HepG2 (cell line): ENCODE results near the gene HERC6. TPM values are rescaled to one million over a fixed set of nuclear protein-coding genes. Genes with fewer than 3 reads are reported as not detected.

ENCODE experiments used
- ATAC-seq: fragments of 200-7000 bp; cut with Tn5 transposase; 3 replicates; pipeline ENCODE4 v1.9.1; 2020; ENCODE audit warnings: mild to moderate bottlenecking, moderate library complexity
- BruUV-seq: library from RNA; stranded (reverse); fragments of 400-500 nt; replicated peaks from 2 replicates; lab custom pipeline; 2021; lab: Mats Ljungman, UMichigan
- CTCF ChIA-PET: fragments of 300-600 bp; formaldehyde crosslinking; extraction: SDS; loops from one replicate; lab custom pipeline; 2021; ENCODE audit warnings: low total read pairs, inconsistent platforms, low intra/inter-chr PET ratio; lab: Yijun Ruan, JAX
- POLR2A ChIA-PET: fragments of 350-600 bp; sonication (Branson Sonifier 250); formaldehyde crosslinking; loops from one replicate; lab custom pipeline; 2020; ENCODE audit warnings: antibody characterized with exemption, inconsistent platforms; lab: Yijun Ruan, JAX
- DNase-seq: peaks from one replicate; pipeline ENCODE4 v3.0.0-alpha.2; 2015; ENCODE audit warnings: low spot score
- FAIRE-seq: peaks from 3 replicates; lab custom pipeline; 2011; peaks lifted over from hg19 to GRCh38; lab: Jason Lieb, UNC
- H2AFZ ChIP-seq: one replicate; pipeline ENCODE4 v1.6.1; 2011; ENCODE audit warnings: low read length, inconsistent platforms
- H3K27ac ChIP-seq: fragments of 300-600 bp; 3 replicates; pipeline ENCODE4 v1.8.0; 2011; ENCODE audit warnings: mixed run types, mild to moderate bottlenecking, mixed read lengths, low read length, inconsistent platforms; ENCODE audit not compliant: insufficient read depth; ENCODE audit errors: extremely low read length
- H3K27me3 ChIP-seq, 2 experiments: fragments of 200-600 bp in 1 of 2; 2 replicates in 1 of 2; 3 replicates in 1 of 2; pipeline versions ENCODE4 v1.6.0 to v1.8.0; 2011; ENCODE audit warnings: low read length in 2 of 2, mild to moderate bottlenecking in 2 of 2, moderate library complexity in 2 of 2, inconsistent platforms in 1 of 2; ENCODE audit not compliant: insufficient read depth in 2 of 2, control insufficient read depth in 1 of 2
- H3K36me3 ChIP-seq, 2 experiments: fragments of 200-600 bp in 1 of 2; replicated peaks in 1 of 2; 2 replicates in 1 of 2; 3 replicates in 1 of 2; pipeline versions ENCODE4 v1.5.1 to v1.8.0; 2011; ENCODE audit warnings: low read length in 2 of 2, inconsistent platforms in 1 of 2; ENCODE audit not compliant: insufficient read depth in 2 of 2, control insufficient read depth in 1 of 2
- H3K4me1 ChIP-seq: 2 replicates; pipeline ENCODE4 v1.5.1; 2012; ENCODE audit warnings: low read length, inconsistent platforms; ENCODE audit not compliant: insufficient read depth
- H3K4me2 ChIP-seq: 2 replicates; pipeline ENCODE4 v1.6.0; 2011; ENCODE audit warnings: low read depth, low read length, inconsistent platforms
- H3K4me3 ChIP-seq, 3 experiments: fragments of 200-600 bp in 1 of 3; sonication (generic), shearing (Covaris generic) in 1 of 3; replicated peaks in 1 of 3; 2 replicates each; pipeline ENCODE4 v1.5.1; 2011 to 2016; ENCODE audit warnings: low read length in 3 of 3, inconsistent platforms in 2 of 3, low read depth in 2 of 3, mild to moderate bottlenecking in 2 of 3, control low read depth in 1 of 3, mixed read lengths in 1 of 3; ENCODE audit not compliant: insufficient read depth in 1 of 3
- H3K79me2 ChIP-seq: one replicate; pipeline ENCODE4 v1.6.1; 2011; ENCODE audit warnings: low read length, inconsistent platforms; ENCODE audit not compliant: insufficient read depth
- H3K9ac ChIP-seq: 2 replicates; pipeline ENCODE4 v1.6.0; 2011; ENCODE audit warnings: mild to moderate bottlenecking, low read depth, low read length, inconsistent platforms; ENCODE audit not compliant: insufficient read depth
- H3K9me3 ChIP-seq: 2 replicates; pipeline ENCODE4 v1.5.1; 2012; ENCODE audit warnings: mild to moderate bottlenecking, low read length
- H4K20me1 ChIP-seq: 2 replicates; pipeline ENCODE4 v1.6.0; 2011; ENCODE audit warnings: inconsistent platforms, mild to moderate bottlenecking, low read length, moderate library complexity; ENCODE audit not compliant: insufficient read depth
- ASH2L ChIP-seq: fragments of 300-600, 200-600 bp; sonication (generic); IDR thresholded peaks from 2 replicates; pipeline ENCODE4 v1.7.0; 2017; ENCODE audit warnings: low read depth, mild to moderate bottlenecking, moderate library complexity, mixed read lengths, low read length; ENCODE audit not compliant: insufficient read length
- CCDC6 ChIP-seq: sonication (generic); formaldehyde crosslinking; IDR thresholded peaks from 2 replicates; pipeline ENCODE4 v1.8.1; 2022; ENCODE audit warnings: mild to moderate bottlenecking, missing genetic modification reagents, moderate library complexity
- CHD4 ChIP-seq: fragments of 200-600 bp; sonication (generic); IDR thresholded peaks from 2 replicates; pipeline ENCODE4 v1.7.0; 2017; ENCODE audit warnings: mild to moderate bottlenecking, low read length, borderline replicate concordance
- EP300 ChIP-seq, 3 experiments: sonication (generic) in 1 of 3; formaldehyde crosslinking in 1 of 3; IDR thresholded peaks; 2 replicates each; pipeline versions ENCODE4 v1.5.1 to v1.6.1; 2011 to 2020; ENCODE audit warnings: low read depth in 2 of 3, low read length in 2 of 3, borderline replicate concordance in 1 of 3, improper control_type of control experiment in 1 of 3, mild to moderate bottlenecking in 1 of 3, missing genetic modification reagents in 1 of 3, moderate library complexity in 1 of 3
- FOSL2 ChIP-seq: sonication (generic); formaldehyde crosslinking; IDR thresholded peaks from 2 replicates; pipeline ENCODE4 v1.4.0; 2020; ENCODE audit warnings: missing genetic modification reagents
- JUNB ChIP-seq: sonication (generic); formaldehyde crosslinking; IDR thresholded peaks from 2 replicates; pipeline ENCODE4 v1.8.0; 2022; ENCODE audit warnings: missing genetic modification reagents, mild to moderate bottlenecking, borderline replicate concordance
- KDM1A ChIP-seq: IDR thresholded peaks from 2 replicates; pipeline ENCODE4 v1.6.1; 2016; ENCODE audit warnings: missing compliant biosample characterization
- MLXIP ChIP-seq: sonication (generic); formaldehyde crosslinking; IDR thresholded peaks from 2 replicates; pipeline ENCODE4 v1.9.0; 2021; ENCODE audit warnings: missing genetic modification reagents, borderline replicate concordance
- PATZ1 ChIP-seq: sonication (generic); formaldehyde crosslinking; IDR thresholded peaks from 2 replicates; pipeline ENCODE4 v1.4.0; 2020; ENCODE audit warnings: missing genetic modification reagents
- SRSF1 ChIP-seq: fragments of 200-400 bp; formaldehyde crosslinking; optimal IDR thresholded peaks from 2 replicates; pipeline ENCODE3; 2017; ENCODE audit warnings: mild to moderate bottlenecking, low read depth, low read length, moderate library complexity
- YEATS4 ChIP-seq: sonication (generic); formaldehyde crosslinking; IDR thresholded peaks from 2 replicates; pipeline ENCODE4 v1.4.0; 2020; ENCODE audit warnings: missing genetic modification reagents, borderline replicate concordance
- YY1 ChIP-seq: IDR thresholded peaks from 2 replicates; pipeline ENCODE4 v1.6.1; 2011; ENCODE audit warnings: low read length, low read depth, moderate library complexity, mild to moderate bottlenecking; ENCODE audit not compliant: insufficient read depth, insufficient replicate concordance
- ZBTB14 ChIP-seq: sonication (generic); formaldehyde crosslinking; IDR thresholded peaks from 2 replicates; pipeline ENCODE4 v1.4.0; 2020; ENCODE audit warnings: missing genetic modification reagents
- ZNF235 ChIP-seq: sonication (generic); formaldehyde crosslinking; IDR thresholded peaks from 2 replicates; pipeline ENCODE4 v1.8.1; 2023; ENCODE audit warnings: mild to moderate bottlenecking, missing genetic modification reagents, borderline replicate concordance
- ZNF513 ChIP-seq: sonication (generic); formaldehyde crosslinking; conservative IDR thresholded peaks from 2 replicates; pipeline ENCODE4 v1.5.0; 2020; ENCODE audit warnings: missing genetic modification reagents
- ZNF768 ChIP-seq: sonication (generic); formaldehyde crosslinking; IDR thresholded peaks from 2 replicates; pipeline ENCODE4 v1.4.0; 2020; ENCODE audit warnings: missing genetic modification reagents
- ZNF839 ChIP-seq: sonication (generic); formaldehyde crosslinking; IDR thresholded peaks from 2 replicates; pipeline ENCODE4 v1.4.0; 2020; ENCODE audit warnings: missing genetic modification reagents, mild to moderate bottlenecking, borderline replicate concordance
- WGBS: methylation state at CpG from one replicate; pipeline ENCODE4 v1.1.6; 2017; ENCODE audit warnings: low lambda C conversion rate; 5-methylcytosine and 5-hydroxymethylcytosine counted together
- in situ Hi-C: cut with HindIII; loops from 2 replicates; pipeline ENCODE4 v1.10.0; 2017; ENCODE audit warnings: low pct_unique_long_range_greater_than_20kb; ENCODE audit not compliant: extremely low pct_ligation_motif_present
- intact Hi-C: fragments of 100-400 bp; cut with micrococcal nuclease; formaldehyde crosslinking; loops from one replicate; pipeline ENCODE4 v1.10.0; 2022; ENCODE audit not compliant: unreplicated experiment
- polyA plus RNA-seq, 8 experiments: library from polyadenylated mRNA; depleted of rRNA in 3 of 8; stranded (reverse) in 7 of 8; unstranded in 1 of 8; fragments of >200 nt; fragmentation: Illumina TruSeq in 4 of 8; extraction: Trizol in 4 of 8; gene quantifications; 2 replicates each; pipeline versions ENCODE4 v1.2.1 to v1.2.3, GENCODE V29; 2011 to 2016; ENCODE audit warnings: low read depth in 4 of 8, missing spikeins in 1 of 8, mixed read lengths in 1 of 8; ENCODE audit not compliant: insufficient read depth in 1 of 8
- total RNA-seq, 5 experiments: library from RNA; depleted of rRNA; stranded (reverse); fragments of >200 nt; fragmentation: Illumina TruSeq; extraction: Trizol; gene quantifications; 2 replicates each; pipeline ENCODE4 v1.2.3, GENCODE V29; 2016; ENCODE audit warnings: low read depth in 1 of 5

The HERC6 gene
- total and polyA plus RNA-seq, 2 of the 13 experiments (the other 11 are each of a cell fraction or from before 2014, with no cell fraction given) = 0.50 to 2.0 TPM

- no peak for FAIRE-seq
- in situ Hi-C loops = no loop called here
- no peak for TF ChIP-seq FOSL2 (CRISPR knock-in tag)
- no peak for TF ChIP-seq ZNF235 (CRISPR knock-in tag)
- no peak for TF ChIP-seq CHD4
- no peak for TF ChIP-seq KDM1A (CRISPR knock-in tag)
- TF ChIP-seq ZNF768 = no peak
- no peak for TF ChIP-seq PATZ1 (CRISPR knock-in tag)
- TF ChIP-seq YY1 = no peak
- no peak for TF ChIP-seq ZNF839 (CRISPR knock-in tag)
- TF ChIP-seq JUNB = no peak
- TF ChIP-seq ZNF513 (CRISPR knock-in tag) = no peak
- TF ChIP-seq ASH2L = no peak
- TF ChIP-seq YEATS4 (CRISPR knock-in tag) = no peak
- TF ChIP-seq SRSF1 = no peak
- TF ChIP-seq MLXIP (CRISPR knock-in tag) = no peak
- no peak for TF ChIP-seq EP300 (IDR thresholded peaks at IDR 0.05; ENCODE audit: low read depth in 2 of 2, low read length in 2 of 2)
- no peak for TF ChIP-seq EP300 (CRISPR knock-in tag; IDR thresholded peaks at IDR 0.05; ENCODE audit: borderline replicate concordance)
- no peak for TF ChIP-seq CCDC6 (CRISPR knock-in tag)
- TF ChIP-seq ZBTB14 (CRISPR knock-in tag) = no peak
Measured at GRCh38 chr4:88418411-88418810, 39.8 kb downstream of the HERC6 start.

More at GRCh38 chr4:88418411-88418810, 39.8 kb downstream of the HERC6 start:
- Histone ChIP-seq H3K4me3 (no peak overlapping the region), H3K27ac (no peak overlapping the region), H2AFZ (no peak overlapping the region), H4K20me1 (no peaks in the 10 kb centered on the region), H3K27me3 (no peaks in the 10 kb centered on the region), H3K36me3 (no peaks in the 10 kb centered on the region), H3K4me1 (no peaks in the 10 kb centered on the region), H3K79me2 (no peaks in the 10 kb centered on the region), H3K9me3 (no peaks in the 10 kb centered on the region), H3K9ac (no peak overlapping the region), H3K4me2 (no peak overlapping the region)
- ATAC-seq (no peak), DNase-seq (no peak)
- CTCF ChIA-PET = no interaction called here
- no TSS peak for BruUV-seq
- WGBS = 4% methylated on average over 3 of the region's 3 CpGs
- POLR2A ChIA-PET = no interaction called here
- intact Hi-C loops = no loop called here
